Motor neuron (in vitro differentiated cells): Measurements from ENCODE around the gene SLC17A5. TPM values are rescaled to one million over a fixed set of nuclear protein-coding genes. Genes with fewer than 3 reads are reported as not detected.
"Not testable (repeated sequence)": the region's sequence is repeated elsewhere in the genome, so short reads cannot be mapped to it uniquely, and the experiment has no call there.

ENCODE experiments used
- ATAC-seq, 8 experiments: fragments of 200-7000 bp; cut with Tn5 transposase; replicated peaks in 6 of 8; 2 replicates each; pipeline ENCODE4 v1.8.0; 2021; ENCODE audit warnings: mild to moderate bottlenecking in 8 of 8, moderate library complexity in 8 of 8
- H3K27ac ChIP-seq, 2 donors: fragments of 250-450 bp; sonication (Bioruptor Pico); 2 replicates each; pipeline ENCODE4 v1.9.0; 2021; ENCODE audit warnings: antibody characterized with exemption in 2 of 2, mild to moderate bottlenecking in 2 of 2, moderate library complexity in 1 of 2
- H3K4me1 ChIP-seq, 2 donors: fragments of 250-450 bp; sonication (Bioruptor Pico); replicated peaks in 1 of 2; 2 replicates each; pipeline ENCODE4 v1.6.1; 2021; ENCODE audit warnings: antibody characterized with exemption in 2 of 2, mild to moderate bottlenecking in 2 of 2, moderate library complexity in 1 of 2
- H3K4me3 ChIP-seq, 5 donors: fragments of 250-450 bp; sonication (Bioruptor Pico); 2 replicates each; pipeline ENCODE4 v1.9.0; 2021; ENCODE audit warnings: antibody characterized with exemption in 5 of 5, mild to moderate bottlenecking in 5 of 5, moderate library complexity in 4 of 5
- WGBS, 10 experiments: fragments of 450-650 bp; shearing (Covaris generic); methylation state at CpG; one replicate each; pipeline ENCODE4 v1.0.0; 2022; 5-methylcytosine and 5-hydroxymethylcytosine counted together
- in situ Hi-C, 9 experiments: fragments of 400-800 bp; cut with MboI; loops; one replicate each; pipeline ENCODE4 v1.15.0; 2021; ENCODE audit warnings: low sequenced_read_pairs in 9 of 9, low pct_unique_long_range_greater_than_20kb in 2 of 9; ENCODE audit not compliant: unreplicated experiment in 9 of 9
- total RNA-seq, 8 experiments: library from RNA; unstranded; fragments of 300-600 nt; gene quantifications; 2 replicates each; pipeline versions ENCODE4 v1.2.3 to v1.2.4, GENCODE V29; 2022

Gene SLC17A5
- total RNA-seq, 8 experiments from 2014 or later = 6.8 to 26.2 (median 15.2) TPM

DNA sequence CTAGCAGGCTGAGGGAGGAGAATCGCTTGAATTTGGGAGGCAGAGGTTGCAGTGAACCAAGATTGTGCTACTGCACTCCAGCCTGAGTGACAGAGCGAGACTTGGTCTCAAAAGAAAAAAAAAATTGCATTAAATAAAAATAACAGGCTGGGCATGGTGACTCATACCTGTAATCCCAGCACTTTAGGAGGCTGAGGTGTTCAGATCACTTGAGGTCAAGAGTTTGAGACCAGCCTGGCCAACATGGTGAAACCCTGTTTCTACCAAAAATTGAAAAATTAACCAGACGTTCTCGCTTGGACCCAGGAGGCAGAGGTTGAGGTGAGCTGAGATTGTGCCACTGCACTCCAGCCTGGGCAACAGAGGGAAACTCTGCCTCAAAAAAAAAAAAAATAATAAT lies 102.7 kb downstream of the SLC17A5 start:
- WGBS, 10 experiments = 80 to 100% (median 93%) methylated on average over 1 to 4 of the region's 4 CpGs
- not testable (repeated sequence) for ATAC-seq

DNA sequence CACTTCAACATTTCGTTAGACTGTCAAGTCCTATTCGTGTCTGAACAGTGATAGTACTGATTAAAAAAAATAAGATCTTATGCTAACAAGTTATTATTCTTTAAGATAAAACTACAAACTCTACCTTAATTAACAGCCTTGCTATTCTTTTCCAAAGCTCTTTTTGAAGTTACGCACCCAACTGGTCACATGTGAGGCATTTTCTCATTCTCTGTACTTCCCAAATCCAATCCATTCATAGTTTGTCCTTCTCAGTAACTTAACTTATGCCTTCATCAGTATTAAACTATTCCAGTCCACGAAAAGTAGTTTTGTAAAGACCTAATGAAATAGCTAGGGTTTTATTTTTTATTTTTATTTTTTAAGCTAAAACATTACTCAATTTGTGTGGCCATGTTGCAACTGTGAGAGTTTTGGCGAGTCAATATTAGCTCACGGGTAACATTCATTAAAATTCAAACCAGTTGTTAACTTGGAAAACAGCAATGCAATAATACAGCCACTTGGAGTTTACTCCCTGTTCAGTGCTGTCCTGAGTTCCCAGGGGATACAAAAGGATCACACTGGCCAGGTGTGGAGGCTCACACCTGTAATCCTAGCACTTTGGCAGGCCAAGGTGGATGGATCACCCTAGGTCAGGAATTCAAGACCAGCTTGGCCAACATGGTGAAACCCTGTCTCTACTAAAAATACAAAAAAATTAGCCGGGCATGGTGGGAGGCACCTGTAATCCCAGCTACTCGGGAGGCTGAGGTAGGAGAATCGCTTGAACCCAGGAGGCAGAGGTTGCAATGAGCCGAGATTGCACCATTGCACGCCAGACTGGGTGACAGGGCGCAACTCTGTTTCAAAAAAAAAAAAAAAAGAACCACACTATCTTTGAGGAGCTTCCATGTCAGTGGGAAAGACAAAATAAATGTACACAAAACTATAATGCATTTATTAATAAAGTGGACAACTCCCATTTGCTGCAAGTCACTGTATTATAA lies 105.0 kb downstream of the SLC17A5 start:
- H3K27ac ChIP-seq = no peak overlapping the region
- no peak for ATAC-seq
- H3K4me3 ChIP-seq = no peak overlapping the region
- 60 to 98% (median 79%) methylated on average over 4 to 12 of the region's 12 CpGs for WGBS, 10 experiments
- H3K4me1 ChIP-seq = no peaks in the 10 kb centered on the region
- in situ Hi-C loops = no loop called here

More for the DNA sequence above, 102.7 kb downstream of the SLC17A5 start:
- in situ Hi-C loops, H3K27ac ChIP-seq, H3K4me3 ChIP-seq, H3K4me1 ChIP-seq: not testable (repeated sequence)

DNA sequence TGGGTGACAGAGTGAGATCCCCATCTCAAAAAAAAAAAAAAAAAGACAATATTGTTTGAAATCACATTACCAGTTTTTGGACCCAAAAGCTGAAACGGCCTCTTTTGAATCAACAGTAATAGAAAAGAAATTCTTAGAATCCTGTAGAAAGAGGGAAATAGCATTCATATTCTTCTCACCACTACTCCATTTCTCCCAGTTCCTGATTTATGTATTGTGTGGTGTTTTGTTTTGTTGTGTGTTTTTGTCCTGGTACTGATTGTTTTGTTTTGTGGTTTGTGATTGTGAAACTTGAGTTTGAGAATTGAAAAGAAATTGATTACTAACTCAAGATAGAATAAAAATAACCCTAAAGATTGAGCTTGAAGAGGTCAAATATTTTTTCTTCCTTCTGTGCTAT lies 106.8 kb downstream of the SLC17A5 start:
- WGBS, 10 experiments = 71 to 100% (median 100%) methylated on average over 1 of the region's 1 CpG; no CpG with 5 or more reads in 1 of the 10 experiments
- Histone ChIP-seq H3K4me1 (no peaks in the 10 kb centered on the region), H3K27ac (no peak overlapping the region), H3K4me3 (no peak overlapping the region)
- ATAC-seq = no peak
- in situ Hi-C loops = no loop called here

Other genes with a start within 250 kb of the SLC17A5 start
- gene CGAS, start 201.7 kb downstream of the SLC17A5 start, total RNA-seq = 1 to 10 TPM in 1 of 8 experiments, under 1 TPM in 7; 0.14 to 1.0 (median 0.28) TPM
- gene MTO1, start 192.3 kb downstream of the SLC17A5 start, total RNA-seq = 10 to 100 TPM; 18.9 to 35.1 (median 25.2) TPM
- gene EEF1A1, start 133.0 kb downstream of the SLC17A5 start, total RNA-seq = over 10,000 TPM in 7 of 8 experiments, 1,000 to 10,000 TPM in 1; 9,744 to 15,299 (median 11,254) TPM
- 10 to 100 TPM in 3 of 8 experiments, 1 to 10 TPM in 1, under 1 TPM in 4; 0.21 to 24.1 (median 5.2) TPM for gene CD109, start 42.2 kb upstream of the SLC17A5 start, total RNA-seq